ENCODE data around the gene CD48. TPM values are rescaled to one million over a fixed set of nuclear protein-coding genes. Genes with fewer than 3 reads are reported as not detected.
A peak's percentile ranks its signal among the peaks of the same experiment; 100 is the strongest.

Gene CD48
- total and polyA plus RNA-seq, 2 donors (not counting 1 experiment from before 2014, with no cell fraction given) = 252 to 428 TPM

DNA sequence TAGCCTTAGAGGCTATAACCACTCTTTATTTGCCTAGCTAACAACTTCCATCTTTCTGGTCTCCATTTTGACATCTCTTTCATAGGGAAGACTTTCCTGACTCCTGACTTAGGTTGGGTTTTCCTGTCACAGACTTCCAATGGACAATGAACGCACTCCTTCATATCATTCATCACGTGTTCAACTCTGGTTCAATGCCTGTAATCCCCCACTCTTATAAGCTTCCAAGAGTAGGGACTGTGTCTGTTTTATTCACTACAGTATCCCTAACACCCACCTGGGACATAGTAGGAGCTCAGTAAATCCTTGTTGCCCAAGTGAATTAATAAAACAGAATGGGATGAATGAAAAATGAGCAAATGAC is 69.4 kb downstream of the CD48 start:
- intact Hi-C loops (cut with micrococcal nuclease) = no loop called here

More for the DNA sequence above, 69.4 kb downstream of the CD48 start:
- DNase-seq (no peak), ATAC-seq (ENCODE audit: low read depth) (no peak)
- peak overlapping the region; percentile 55 for H3K9ac ChIP-seq (ENCODE audit: low read length)
- Mint-ChIP-seq H3K4me1 (peaks cover 93% of the 10 kb centered on the region), H3K4me3 (peak overlapping the region; percentile 82), H3K27ac (peak overlapping the region; percentile 94), H3K9me3 (ENCODE audit: insufficient read depth) (no peaks in the 10 kb centered on the region), H3K27me3 (no peaks in the 10 kb centered on the region)
- CTCF ChIA-PET = interaction anchor here (0.6 to 2.4 kb wide), 4 partner anchors 9 to 348 kb away, joined by 3 to 11 read pairs (median 4); no protein-coding TSS in a partner anchor
- H3K27ac ChIP-seq (ENCODE audit: low read length in 2 of 2) = peak overlapping the region; percentile 79 to 93
- TF ChIP-seq, protein P1, sequence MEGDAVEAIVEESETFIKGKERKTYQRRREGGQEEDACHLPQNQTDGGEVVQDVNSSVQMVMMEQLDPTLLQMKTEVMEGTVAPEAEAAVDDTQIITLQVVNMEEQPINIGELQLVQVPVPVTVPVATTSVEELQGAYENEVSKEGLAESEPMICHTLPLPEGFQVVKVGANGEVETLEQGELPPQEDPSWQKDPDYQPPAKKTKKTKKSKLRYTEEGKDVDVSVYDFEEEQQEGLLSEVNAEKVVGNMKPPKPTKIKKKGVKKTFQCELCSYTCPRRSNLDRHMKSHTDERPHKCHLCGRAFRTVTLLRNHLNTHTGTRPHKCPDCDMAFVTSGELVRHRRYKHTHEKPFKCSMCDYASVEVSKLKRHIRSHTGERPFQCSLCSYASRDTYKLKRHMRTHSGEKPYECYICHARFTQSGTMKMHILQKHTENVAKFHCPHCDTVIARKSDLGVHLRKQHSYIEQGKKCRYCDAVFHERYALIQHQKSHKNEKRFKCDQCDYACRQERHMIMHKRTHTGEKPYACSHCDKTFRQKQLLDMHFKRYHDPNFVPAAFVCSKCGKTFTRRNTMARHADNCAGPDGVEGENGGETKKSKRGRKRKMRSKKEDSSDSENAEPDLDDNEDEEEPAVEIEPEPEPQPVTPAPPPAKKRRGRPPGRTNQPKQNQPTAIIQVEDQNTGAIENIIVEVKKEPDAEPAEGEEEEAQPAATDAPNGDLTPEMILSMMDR (IDR thresholded peaks at IDR 0.05) = no peak
- no peak for TF ChIP-seq EZH2 (IDR thresholded peaks at IDR 0.05; ENCODE audit: borderline replicate concordance, insufficient read depth, low read depth, low read length, poor library complexity, severe bottlenecking)
- no peaks in the 10 kb centered on the region for H3K9me3 ChIP-seq (ENCODE audit: control extremely low read depth in 1 of 3, control insufficient read depth in 2 of 3, insufficient read depth in 1 of 3, low read length in 2 of 3)
- WGBS (ENCODE audit: insufficient coverage) = no CpG with 5 or more reads among the region's 2 CpGs
- H3K4me2 ChIP-seq (replicated peaks; ENCODE audit: low read depth, low read length, poor library complexity, severe bottlenecking) = peak overlapping the region; percentile 79
- POLR2A ChIA-PET = no interaction called here
- H3K79me2 ChIP-seq (ENCODE audit: control insufficient read depth, insufficient read depth, low read length) = peaks cover 97% of the 10 kb centered on the region
- H3K27me3 ChIP-seq (replicated peaks in 1 of 4; ENCODE audit: control extremely low read depth in 1 of 4, control insufficient read depth in 3 of 4, insufficient read depth in 4 of 4, low read length in 3 of 4) = no peaks in the 10 kb centered on the region
- peaks cover 83 to 90% of the 10 kb centered on the region in 2 donors for H3K4me1 ChIP-seq (ENCODE audit: control insufficient read depth in 2 of 2, insufficient read depth in 2 of 2, low read length in 2 of 2)
- no peaks in the 10 kb centered on the region for H4K20me1 ChIP-seq (ENCODE audit: control insufficient read depth, insufficient read depth, low read length, poor library complexity, severe bottlenecking)
- H3K4me3 ChIP-seq (ENCODE audit: control extremely low read depth in 1 of 5, extremely low read depth in 1 of 5, insufficient read depth in 1 of 5, low read depth in 2 of 5, low read length in 4 of 5) = peak overlapping the region in 1 of 5 experiments; percentile 43
- peak overlapping the region; percentile 15 for H2AFZ ChIP-seq (ENCODE audit: insufficient read depth, low read depth, low read length, poor library complexity, severe bottlenecking)
- peaks cover 0 to 18% of the 10 kb centered on the region in 2 experiments for H3K36me3 ChIP-seq (replicated peaks in 1 of 2; ENCODE audit: control extremely low read depth in 1 of 2, control insufficient read depth in 1 of 2, extremely low read depth in 1 of 2, insufficient read depth in 2 of 2, low read length in 1 of 2)
